IMR-90 (cell line): ENCODE data around the gene PPP2R2D.

Source experiments
- CTCF ChIP-seq: conservative IDR thresholded peaks from 2 replicates; pipeline ENCODE4 v1.5.1; 2012; ENCODE audit warnings: mild to moderate bottlenecking, low read depth, low read length, improper control_type of control experiment
- MXI1 ChIP-seq: IDR thresholded peaks from 2 replicates; pipeline ENCODE4 v1.6.1; 2012; ENCODE audit warnings: low read depth, mild to moderate bottlenecking, low read length, moderate library complexity, borderline replicate concordance
- POLR2A ChIP-seq: IDR thresholded peaks from 2 replicates; pipeline ENCODE4 v1.6.1; 2012; ENCODE audit warnings: mild to moderate bottlenecking, low read depth, low read length
- RFX5 ChIP-seq: IDR thresholded peaks from 2 replicates; pipeline ENCODE4 v1.8.0; 2012; ENCODE audit warnings: low read depth, mild to moderate bottlenecking, low read length, moderate library complexity

- no peak for TF ChIP-seq CTCF
- peak; percentile 27; the same call in 1 of the 2 replicates for TF ChIP-seq MXI1
- TF ChIP-seq POLR2A: no peak
- TF ChIP-seq RFX5: no peak
Measured at GRCh38 chr10:131900350-131901152, at the start of gene PPP2R2D.
